Measurements from ENCODE around the gene GALM. TPM values are rescaled to one million over a fixed set of nuclear protein-coding genes. Genes with fewer than 3 reads are reported as not detected.
A peak's percentile ranks its signal among the peaks of the same experiment; 100 is the strongest.

Gene GALM
- polyA plus RNA-seq, 1 donor (not counting 4 experiments of a cell fraction or from before 2014, with no cell fraction given), result 1.2 TPM

DNA sequence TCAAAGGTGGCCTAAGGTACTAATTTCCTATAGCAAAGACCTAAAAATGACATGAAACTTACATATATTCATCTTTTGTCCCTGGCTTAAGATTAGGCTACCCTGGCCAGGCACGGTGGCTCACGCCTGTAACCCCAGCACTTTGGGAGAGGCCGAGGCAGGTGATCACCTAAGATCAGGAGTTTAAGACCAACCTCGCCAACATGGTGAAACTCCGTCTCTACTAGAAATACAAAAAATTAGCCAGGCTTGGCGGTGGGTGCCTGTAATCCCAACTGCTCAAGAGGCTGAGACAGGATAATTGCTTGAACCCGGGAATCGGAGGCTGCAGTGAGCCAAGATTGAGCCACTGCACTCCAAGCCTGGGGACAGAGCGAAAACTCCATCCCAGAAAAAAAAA is 79.4 kb downstream of the GALM start:
- Histone ChIP-seq H2AFZ (ENCODE audit: control insufficient read depth, low read length) (no peak overlapping the region), H3K4me1 (ENCODE audit: control insufficient read depth, extremely low read depth, insufficient read depth, low read length) (peaks cover 24% of the 10 kb centered on the region), H3K4me3 (ENCODE audit: control insufficient read depth in 2 of 3, extremely low read depth in 1 of 3, insufficient read depth in 2 of 3, low read depth in 1 of 3, low read length in 3 of 3) (no peak overlapping the region), H3K36me3 (ENCODE audit: control insufficient read depth in 2 of 2, extremely low read depth in 1 of 2, insufficient read depth in 2 of 2, low read length in 2 of 2) (peaks cover 28 to 62% of the 10 kb centered on the region in 2 experiments), H3K27ac (ENCODE audit: control insufficient read depth, insufficient read depth, low read length) (no peak overlapping the region), H4K20me1 (ENCODE audit: control insufficient read depth, extremely low read depth, insufficient read depth, low read length) (peaks cover 36% of the 10 kb centered on the region), H3K4me2 (ENCODE audit: control insufficient read depth, extremely low read depth, insufficient read depth, low read depth, low read length) (no peak overlapping the region), H3K9me3 (ENCODE audit: control insufficient read depth, low read depth, low read length) (no peaks in the 10 kb centered on the region), H3K27me3 (ENCODE audit: control insufficient read depth, extremely low read depth, insufficient read depth, low read length) (no peaks in the 10 kb centered on the region), H3K9ac (ENCODE audit: control insufficient read depth, extremely low read depth, insufficient read depth, low read length) (no peak overlapping the region), H3K79me2 (ENCODE audit: control insufficient read depth, insufficient read depth, low read length) (peaks cover 68% of the 10 kb centered on the region), H3K9me1 (ENCODE audit: control insufficient read depth, extremely low read depth, insufficient read depth, low read length) (no peaks in the 10 kb centered on the region)
- dilution Hi-C loops (cut with MboI; ENCODE audit: extremely low pct_ligation_motif_present, low sequenced_read_pairs), result loop anchor here (25.0 kb wide), 1 partner anchor 183 kb away; no protein-coding TSS in a partner anchor
- TF ChIP-seq CTCF (optimal IDR thresholded peaks at IDR 0.05 in 1 of 3, IDR thresholded peaks at IDR 0.05 in 1 of 3, conservative IDR thresholded peaks at IDR 0.05 in 1 of 3; ENCODE audit: extremely low read depth in 1 of 3, insufficient read depth in 2 of 3, low read length in 3 of 3), result no peak
- no peak for TF ChIP-seq EZH2 (IDR thresholded peaks at IDR 0.05; ENCODE audit: low read length)
- no peak for DNase-seq (ENCODE audit: low read depth, low spot score)
- no peak for FAIRE-seq

GRCh38 chr2:38747007-38747424 is 81.1 kb downstream of the GALM start:
- dilution Hi-C loops (cut with MboI; ENCODE audit: extremely low pct_ligation_motif_present, low sequenced_read_pairs), result loop anchor here (25.0 kb wide), 1 partner anchor 185 kb away; no protein-coding TSS in a partner anchor
- DNase-seq (ENCODE audit: low read depth, low spot score) (no peak), FAIRE-seq (no peak)
- H3K9me3 ChIP-seq (ENCODE audit: control insufficient read depth, low read depth, low read length), result no peaks in the 10 kb centered on the region
- H2AFZ ChIP-seq (ENCODE audit: control insufficient read depth, low read length), result no peak overlapping the region
- peaks cover 77% of the 10 kb centered on the region for H3K79me2 ChIP-seq (ENCODE audit: control insufficient read depth, insufficient read depth, low read length)
- H3K4me3 ChIP-seq (ENCODE audit: control insufficient read depth in 2 of 3, extremely low read depth in 1 of 3, insufficient read depth in 2 of 3, low read depth in 1 of 3, low read length in 3 of 3), result no peak overlapping the region
- H3K36me3 ChIP-seq (ENCODE audit: control insufficient read depth in 2 of 2, extremely low read depth in 1 of 2, insufficient read depth in 2 of 2, low read length in 2 of 2), result peaks cover 28 to 62% of the 10 kb centered on the region in 2 experiments
- no peak overlapping the region for H3K27ac ChIP-seq (ENCODE audit: control insufficient read depth, insufficient read depth, low read length)
- H4K20me1 ChIP-seq (ENCODE audit: control insufficient read depth, extremely low read depth, insufficient read depth, low read length), result peaks cover 36% of the 10 kb centered on the region
- peak overlapping the region; percentile 4 for H3K9ac ChIP-seq (ENCODE audit: control insufficient read depth, extremely low read depth, insufficient read depth, low read length)
- H3K4me2 ChIP-seq (ENCODE audit: control insufficient read depth, extremely low read depth, insufficient read depth, low read depth, low read length), result peak overlapping the region; percentile 24
- no peak for TF ChIP-seq CTCF (optimal IDR thresholded peaks at IDR 0.05 in 1 of 3, IDR thresholded peaks at IDR 0.05 in 1 of 3, conservative IDR thresholded peaks at IDR 0.05 in 1 of 3; ENCODE audit: extremely low read depth in 1 of 3, insufficient read depth in 2 of 3, low read length in 3 of 3)
- H3K9me1 ChIP-seq (ENCODE audit: control insufficient read depth, extremely low read depth, insufficient read depth, low read length), result no peaks in the 10 kb centered on the region
- no peaks in the 10 kb centered on the region for H3K27me3 ChIP-seq (ENCODE audit: control insufficient read depth, extremely low read depth, insufficient read depth, low read length)
- peaks cover 30% of the 10 kb centered on the region for H3K4me1 ChIP-seq (ENCODE audit: control insufficient read depth, extremely low read depth, insufficient read depth, low read length)
